Measurements from ENCODE around the gene STK11. TPM values are rescaled to one million over a fixed set of nuclear protein-coding genes. Genes with fewer than 3 reads are reported as not detected.
A peak's percentile ranks its signal among the peaks of the same experiment; 100 is the strongest.

STK11 gene
- total and polyA plus RNA-seq, 7 donors: 64.9 to 133 (median 85.9) TPM

DNA sequence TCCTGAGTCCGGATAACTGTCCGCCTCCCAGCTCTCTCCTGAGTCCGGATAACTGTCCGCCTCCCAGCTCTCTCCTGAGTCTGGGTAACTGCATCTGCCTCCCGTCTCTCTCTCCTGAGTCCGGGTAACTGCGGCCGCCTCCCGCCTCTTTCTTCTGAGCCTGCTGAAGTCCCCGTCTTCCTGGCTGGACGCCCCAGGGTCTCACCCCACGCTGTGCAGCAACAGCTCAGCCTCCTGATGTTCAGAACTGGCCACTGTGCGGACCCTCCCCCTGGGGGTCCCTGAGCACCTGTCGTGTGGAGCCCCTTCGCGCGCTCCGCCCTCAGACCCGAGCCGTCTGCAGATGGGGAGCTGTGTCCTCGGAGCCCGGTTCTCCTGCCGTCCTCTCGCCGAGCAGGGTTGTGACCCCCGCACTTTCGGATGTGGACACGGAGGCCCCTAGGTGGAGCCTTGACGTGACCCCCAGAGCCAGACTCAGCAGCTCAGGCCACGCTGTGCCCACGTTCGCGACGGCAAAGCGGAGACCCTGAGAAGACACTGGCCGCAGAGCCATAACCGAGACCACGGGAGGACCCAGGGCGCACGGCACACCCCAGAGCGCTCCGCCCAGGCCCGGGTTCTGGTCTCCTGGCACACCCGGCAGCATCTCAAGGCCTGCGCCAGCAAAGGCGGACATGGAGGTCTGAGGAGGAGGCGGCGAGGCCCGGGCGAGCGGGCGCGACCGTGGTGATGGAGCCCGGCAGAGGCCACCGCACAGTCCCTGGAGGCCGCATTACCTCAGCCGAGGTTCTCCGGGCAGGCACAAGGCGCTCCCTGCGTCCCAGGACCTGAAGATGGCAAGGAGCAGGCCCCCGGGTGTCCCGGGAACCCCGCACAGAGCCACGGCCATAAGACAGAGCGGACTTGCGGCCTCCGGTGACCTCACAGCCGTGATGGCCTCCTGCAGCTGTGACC is 47.4 kb upstream of the STK11 start:
- H3K9me3 ChIP-seq: no peaks in the 10 kb centered on the region
- peaks cover 0 to 9% of the 10 kb centered on the region in 2 donors for H3K36me3 ChIP-seq (ENCODE audit: insufficient read depth in 1 of 2, low read depth in 1 of 2)
- intact Hi-C loops (cut with DNase I): no loop called here
- TF ChIP-seq CTCF (IDR thresholded peaks at IDR 0.05): no peak
- DNase-seq (peak in 1 of 2 donors; percentile 54), ATAC-seq (no peak)
- H3K27me3 ChIP-seq (ENCODE audit: insufficient read depth in 3 of 3, low read length in 2 of 3): no peaks in the 10 kb centered on the region
- peaks cover 30% of the 10 kb centered on the region for H3K4me1 ChIP-seq
- H3K27ac ChIP-seq: no peak overlapping the region
- H3K4me3 ChIP-seq: no peak overlapping the region
- WGBS, 3 donors: 91 to 95% (median 94%) methylated on average over 65 to 69 of the region's 69 CpGs

DNA sequence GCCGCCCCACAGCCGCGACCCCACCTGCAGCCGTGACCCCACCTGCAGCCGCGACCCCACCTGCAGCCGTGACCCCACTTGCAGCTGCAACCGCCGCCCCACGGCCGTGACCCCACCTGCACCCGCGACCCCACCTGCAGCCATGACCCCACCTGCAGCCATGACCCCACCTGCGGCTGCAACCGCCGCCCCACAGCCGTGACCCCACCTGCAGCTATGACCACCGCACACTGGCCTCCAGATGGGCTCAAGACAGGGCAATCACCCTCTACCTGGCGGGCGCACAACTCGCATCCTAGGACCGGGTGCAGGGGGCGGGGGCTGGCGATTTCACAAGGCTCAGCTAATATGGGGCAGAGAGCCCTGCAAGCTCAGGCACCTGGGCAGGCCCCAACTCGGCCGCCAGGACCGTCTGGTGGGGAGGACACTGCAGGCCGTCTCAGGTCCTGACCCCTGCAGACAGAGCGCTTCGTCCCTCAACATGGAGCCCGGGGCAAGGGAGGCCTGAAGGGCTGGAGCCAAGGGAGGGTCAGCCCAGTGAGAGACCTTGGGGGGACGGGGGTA is 46.6 kb upstream of the STK11 start:
- no peak for TF ChIP-seq CTCF (IDR thresholded peaks at IDR 0.05)
- no peak for ATAC-seq
- intact Hi-C loops (cut with DNase I): no loop called here
- no peak overlapping the region for H3K27ac ChIP-seq
- H3K27me3 ChIP-seq (ENCODE audit: insufficient read depth in 3 of 3, low read length in 2 of 3): no peaks in the 10 kb centered on the region
- no peak overlapping the region for H3K4me3 ChIP-seq
- H3K4me1 ChIP-seq: peaks cover 37% of the 10 kb centered on the region
- peak; percentile 13 to 49 for DNase-seq
- no peaks in the 10 kb centered on the region for H3K9me3 ChIP-seq
- H3K36me3 ChIP-seq (ENCODE audit: insufficient read depth in 1 of 2, low read depth in 1 of 2): peaks cover 0 to 4% of the 10 kb centered on the region in 2 donors
- 94 to 95% (median 95%) methylated on average over 24 to 32 of the region's 32 CpGs for WGBS, 3 donors

- ATAC-seq (no peak), DNase-seq (peak in 1 of 2 donors; percentile 48)
- H3K4me1 ChIP-seq: peaks cover 30% of the 10 kb centered on the region
- intact Hi-C loops (cut with DNase I): no loop called here
- WGBS, 3 donors: 91 to 97% (median 93%) methylated on average over 24 to 31 of the region's 31 CpGs
- peaks cover 0 to 3% of the 10 kb centered on the region in 2 donors for H3K36me3 ChIP-seq (ENCODE audit: insufficient read depth in 1 of 2, low read depth in 1 of 2)
- TF ChIP-seq CTCF (IDR thresholded peaks at IDR 0.05): no peak
- no peaks in the 10 kb centered on the region for H3K27me3 ChIP-seq (ENCODE audit: insufficient read depth in 3 of 3, low read length in 2 of 3)
- no peak overlapping the region for H3K4me3 ChIP-seq
- peak overlapping the region; percentile 30 for H3K27ac ChIP-seq
- H3K9me3 ChIP-seq: no peaks in the 10 kb centered on the region
These were observed 45.5 kb upstream of the STK11 start for GRCh38 chr19:1159864-1160595.

DNA sequence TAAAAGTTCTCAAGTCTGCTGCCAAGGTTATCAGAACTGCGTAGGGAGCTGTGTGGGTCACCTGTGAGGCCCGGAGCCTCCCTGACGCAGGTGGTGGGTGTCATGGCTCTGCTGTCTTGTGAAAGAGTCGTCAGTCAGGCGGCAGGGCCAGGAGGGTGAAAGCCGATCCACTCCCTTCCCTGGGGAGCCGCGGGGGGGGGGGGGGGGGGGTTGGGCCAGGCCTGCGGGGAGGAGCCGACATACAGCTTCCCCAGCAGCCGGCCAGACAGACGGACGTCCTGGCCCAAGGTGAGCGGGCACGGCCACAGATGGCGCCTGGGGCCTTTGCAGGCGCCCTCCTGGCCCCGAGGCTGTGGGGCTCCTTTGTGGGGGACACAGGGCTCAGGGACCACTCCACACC is 43.9 kb upstream of the STK11 start:
- Histone ChIP-seq H3K4me3 (peak overlapping the region; percentile 46), H3K27me3 (ENCODE audit: insufficient read depth in 3 of 3, low read length in 2 of 3) (no peaks in the 10 kb centered on the region), H3K9me3 (no peaks in the 10 kb centered on the region), H3K27ac (peak overlapping the region; percentile 71), H3K36me3 (ENCODE audit: insufficient read depth in 1 of 2, low read depth in 1 of 2) (peaks cover 0 to 3% of the 10 kb centered on the region in 2 donors), H3K4me1 (peaks cover 16% of the 10 kb centered on the region)
- DNase-seq (peak; percentile 82 to 91), ATAC-seq (peak; percentile 84 to 86 (median 85))
- WGBS, 3 donors: 15 to 33% (median 29%) methylated on average over 13 to 16 of the region's 18 CpGs
- intact Hi-C loops (cut with DNase I): no loop called here
- no peak for TF ChIP-seq CTCF (IDR thresholded peaks at IDR 0.05)
